CD4-positive, alpha-beta memory T cell (primary cell): ENCODE results near the gene MOV10. TPM values are rescaled to one million over a fixed set of nuclear protein-coding genes. Genes with fewer than 3 reads are reported as not detected.

Experiments
- CTCF ChIA-PET: fragments of 350-600 bp; sonication (Branson Sonifier 250); formaldehyde crosslinking; loops from one replicate; lab custom pipeline; 2021; ENCODE audit warnings: inconsistent platforms; ENCODE audit not compliant: partially characterized antibody; lab: Charles Lee
- POLR2A ChIA-PET: fragments of 350-600 bp; sonication (Branson Sonifier 250); formaldehyde crosslinking; loops from one replicate; lab custom pipeline; 2021; ENCODE audit not compliant: partially characterized antibody; lab: Charles Lee
- DNase-seq, 5 donors: peaks; one replicate each; pipeline versions ENCODE4 v3.0.0 to v3.0.0-alpha.2; 2020 to 2022; ENCODE audit warnings: mixed read lengths in 1 of 5
- H3K27ac ChIP-seq: one replicate; pipeline ENCODE4 v1.7.0; 2013; ENCODE audit warnings: low read depth, low read length
- H3K27me3 ChIP-seq: 2 replicates; pipeline ENCODE4 v1.7.0; 2013; ENCODE audit warnings: mild to moderate bottlenecking, low read length, moderate library complexity; ENCODE audit not compliant: insufficient read depth
- H3K36me3 ChIP-seq: 2 replicates; pipeline ENCODE4 v1.7.0; 2013; ENCODE audit warnings: mild to moderate bottlenecking, low read length, moderate library complexity; ENCODE audit not compliant: insufficient read depth
- H3K4me1 ChIP-seq: 2 replicates; pipeline ENCODE4 v1.7.0; 2013; ENCODE audit warnings: mild to moderate bottlenecking, low read length, moderate library complexity; ENCODE audit not compliant: insufficient read depth
- H3K4me3 ChIP-seq, 2 donors: one replicate each; pipeline ENCODE4 v1.7.0; 2013; ENCODE audit warnings: low read length in 2 of 2, mild to moderate bottlenecking in 1 of 2
- H3K9me3 ChIP-seq, 2 donors: one replicate each; pipeline ENCODE4 v1.7.0; 2013; ENCODE audit warnings: low read length in 2 of 2, control low read depth in 1 of 2; ENCODE audit not compliant: control insufficient read depth in 1 of 2
- H3K27ac Mint-ChIP-seq, 7 donors: one replicate each; pipeline ENCODE4 v1.8.0; 2020 to 2021; ENCODE audit warnings: mixed read lengths in 7 of 7, mild to moderate bottlenecking in 6 of 7, inconsistent platforms in 3 of 7, moderate library complexity in 3 of 7
- H3K27me3 Mint-ChIP-seq, 2 donors: one replicate each; pipeline ENCODE4 v1.8.0; 2020 to 2021; ENCODE audit warnings: mixed read lengths in 2 of 2
- H3K36me3 Mint-ChIP-seq, 2 donors: one replicate each; pipeline ENCODE4 v1.8.0; 2020 to 2021; ENCODE audit warnings: mixed read lengths in 2 of 2, inconsistent platforms in 1 of 2, mild to moderate bottlenecking in 1 of 2
- H3K4me1 Mint-ChIP-seq, 4 donors: one replicate each; pipeline ENCODE4 v1.8.0; 2020 to 2021; ENCODE audit warnings: mixed read lengths in 4 of 4, mild to moderate bottlenecking in 1 of 4
- H3K4me3 Mint-ChIP-seq, 8 donors: one replicate each; pipeline ENCODE4 v1.8.0; 2020 to 2021; ENCODE audit warnings: mixed read lengths in 8 of 8, mild to moderate bottlenecking in 7 of 8, moderate library complexity in 6 of 8, inconsistent platforms in 3 of 8
- H3K9me3 Mint-ChIP-seq, 8 donors: one replicate each; pipeline ENCODE4 v1.8.0; 2020 to 2021; ENCODE audit warnings: mixed read lengths in 8 of 8, mild to moderate bottlenecking in 5 of 8, inconsistent platforms in 3 of 8, moderate library complexity in 1 of 8
- intact Hi-C: fragments of 100-400 bp; cut with micrococcal nuclease; formaldehyde crosslinking; loops from one replicate; pipeline ENCODE4 v1.15.1; 2023
- polyA plus RNA-seq, 2 donors: library from polyadenylated mRNA; unstranded; fragments of 300-500 nt; fragmentation: Illumina TruSeq; gene quantifications; one replicate each; pipeline ENCODE4 v1.2.3, GENCODE V29; 2021
- total RNA-seq, 2 experiments: library from RNA; stranded (reverse); gene quantifications; one replicate each; pipeline ENCODE4 v1.2.3, GENCODE V29; 2021

MOV10 gene
- total and polyA plus RNA-seq, 4 experiments from 2014 or later: 21.8 to 96.1 (median 67.1) TPM

DNA sequence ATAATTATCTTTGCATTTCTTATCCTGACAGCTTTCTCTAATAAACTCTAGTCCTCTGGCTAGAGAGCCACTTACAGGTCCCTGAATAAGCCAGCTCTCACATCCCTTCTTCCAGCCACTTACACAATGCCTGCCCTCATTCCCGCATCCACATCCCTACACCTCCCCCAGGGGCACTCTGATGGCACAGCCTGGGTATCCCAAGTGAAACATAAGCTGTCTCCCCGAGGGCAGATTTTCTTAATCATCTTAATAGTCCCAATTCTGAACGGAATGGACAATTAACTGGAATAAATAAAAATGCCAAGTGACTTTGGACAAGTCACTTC lies 27.6 kb downstream of the MOV10 start:
- Mint-ChIP-seq H3K4me3 (peak overlapping the region in 4 of 8 donors; percentile 7 to 27 (median 22)), H3K9me3 (no peaks in the 10 kb centered on the region), H3K27me3 (no peaks in the 10 kb centered on the region), H3K4me1 (peaks cover 33 to 74% (median 56%) of the 10 kb centered on the region in 4 donors), H3K27ac (peak overlapping the region; percentile 10 to 92 (median 83)), H3K36me3 (peaks cover 13 to 41% of the 10 kb centered on the region in 2 donors)
- H3K27ac ChIP-seq: no peak overlapping the region
- DNase-seq: no peak
- H3K27me3 ChIP-seq: no peaks in the 10 kb centered on the region
- H3K4me3 ChIP-seq: no peak overlapping the region
- ChIA-PET CTCF (interaction anchor here (1.6 to 4.6 kb wide), 2 partner anchors 15 to 311 kb away, joined by 6 to 54 read pairs; partner anchors contain the start of gene PPM1J), POLR2A (interaction anchor here (1.4 to 6.3 kb wide), 3 partner anchors 13 to 83 kb away, joined by 4 to 44 read pairs (median 31); partner anchors contain the start of genes CAPZA1, MOV10, PPM1J and ST7L)
- intact Hi-C loops: no loop called here
- H3K9me3 ChIP-seq: no peaks in the 10 kb centered on the region
- peaks cover 14% of the 10 kb centered on the region for H3K36me3 ChIP-seq
- peaks cover 60% of the 10 kb centered on the region for H3K4me1 ChIP-seq

DNA sequence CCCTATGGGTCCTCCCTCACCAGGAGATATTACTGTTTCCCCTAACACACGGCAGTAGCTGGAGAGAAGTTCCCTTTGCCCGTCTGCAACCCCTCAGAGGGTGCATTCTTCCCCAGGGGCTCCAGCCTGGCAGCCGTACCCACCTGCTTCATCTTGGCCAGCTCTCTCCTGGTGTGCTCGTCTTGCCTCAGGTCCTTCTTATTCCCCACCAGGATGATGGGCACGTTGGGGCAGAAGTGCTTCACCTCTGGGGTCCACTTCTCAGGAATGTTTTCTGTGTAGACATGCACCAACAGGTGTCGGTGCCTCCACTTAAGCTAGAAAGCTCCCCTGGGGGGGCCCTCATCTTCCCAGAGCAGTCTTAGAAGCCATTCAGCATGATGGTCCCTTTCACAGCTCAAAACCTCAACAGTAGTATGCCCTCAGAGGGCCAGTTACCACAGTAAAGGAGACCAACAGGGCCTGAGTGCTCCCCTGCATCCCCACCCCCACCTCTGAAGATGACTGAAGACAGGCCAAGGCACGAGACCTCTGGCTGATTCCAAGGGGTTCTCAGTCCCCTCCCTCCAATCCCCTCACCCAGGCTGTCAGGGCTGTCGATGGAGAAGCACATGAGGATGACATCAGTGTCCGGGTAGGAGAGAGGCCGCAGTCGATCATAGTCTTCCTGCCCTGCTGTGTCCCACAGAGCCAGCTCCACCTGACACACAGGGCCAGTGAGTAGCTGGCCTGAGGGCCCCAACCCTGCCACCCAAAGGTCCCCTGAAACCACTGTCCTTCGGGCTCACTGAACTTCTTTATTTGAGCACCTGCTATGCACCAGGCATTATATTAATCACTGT lies 28.2 kb downstream of the MOV10 start:
- no peak for DNase-seq
- H3K36me3 ChIP-seq: peaks cover 11% of the 10 kb centered on the region
- Mint-ChIP-seq H3K9me3 (no peaks in the 10 kb centered on the region), H3K4me1 (peaks cover 33 to 77% (median 59%) of the 10 kb centered on the region in 4 donors), H3K36me3 (peaks cover 13 to 35% of the 10 kb centered on the region in 2 donors), H3K4me3 (no peak overlapping the region), H3K27ac (peak overlapping the region; percentile 52 to 92 (median 83)), H3K27me3 (no peaks in the 10 kb centered on the region)
- H3K4me3 ChIP-seq: no peak overlapping the region
- H3K9me3 ChIP-seq: no peaks in the 10 kb centered on the region
- intact Hi-C loops: no loop called here
- no peaks in the 10 kb centered on the region for H3K27me3 ChIP-seq
- no peak overlapping the region for H3K27ac ChIP-seq
- POLR2A ChIA-PET: interaction anchor here (1.3 to 6.3 kb wide), 5 partner anchors 12 to 84 kb away, joined by 3 to 44 read pairs (median 23); partner anchors contain the start of genes CAPZA1, MOV10, PPM1J and ST7L
- H3K4me1 ChIP-seq: peaks cover 61% of the 10 kb centered on the region
- CTCF ChIA-PET: interaction anchor here (1.6 to 4.6 kb wide), 2 partner anchors 14 to 311 kb away, joined by 6 to 54 read pairs; partner anchors contain the start of gene PPM1J

DNA sequence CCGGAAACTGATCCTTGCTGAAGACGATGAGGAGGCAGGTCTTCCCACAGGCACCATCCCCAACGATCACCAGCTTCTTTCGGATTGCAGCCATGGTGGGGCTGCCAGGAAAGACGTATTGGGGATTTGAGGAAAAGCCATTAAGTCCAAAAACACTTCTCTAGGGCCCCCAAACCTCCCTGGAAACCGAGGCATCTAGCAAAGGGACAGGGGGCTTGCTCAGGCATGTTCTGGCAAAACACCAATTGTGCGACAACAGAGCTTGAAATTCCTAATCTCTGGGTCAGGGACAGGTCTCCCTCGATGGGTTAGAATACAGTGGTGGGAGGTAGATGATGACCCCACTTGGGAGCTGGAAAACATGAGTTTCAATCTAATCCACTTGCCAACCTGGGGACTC lies 29.2 kb downstream of the MOV10 start:
- H3K27ac Mint-ChIP-seq: peak overlapping the region in 6 of 7 donors; percentile 9 to 91 (median 72)

DNA sequence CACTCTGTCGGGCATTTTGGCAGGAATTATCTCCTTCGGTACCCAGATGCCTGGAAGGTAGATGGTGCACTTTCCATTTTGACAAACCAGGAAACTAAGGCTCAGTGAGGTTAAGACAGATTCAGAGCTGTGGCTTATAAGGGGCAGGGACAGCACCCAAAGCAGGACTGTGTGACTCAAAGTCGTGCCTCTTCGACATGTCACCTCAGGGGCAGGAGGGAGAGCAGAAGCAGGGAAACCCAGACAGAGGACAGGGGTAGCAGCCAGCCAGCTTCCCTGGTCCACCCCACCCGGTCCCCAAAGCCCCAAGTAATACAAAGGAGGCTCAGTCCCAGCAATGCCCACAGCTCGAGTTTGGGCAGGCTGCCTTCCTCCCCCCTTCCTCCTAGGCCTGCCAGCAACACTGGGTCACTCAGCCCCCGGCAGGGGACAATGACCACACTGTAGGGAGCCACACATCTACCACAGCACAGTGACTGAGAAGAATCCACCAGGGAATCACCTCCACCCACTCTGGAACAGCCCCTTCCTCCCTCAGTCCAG lies 30.0 kb downstream of the MOV10 start:
- Mint-ChIP-seq H3K4me1 (peaks cover 35 to 77% (median 56%) of the 10 kb centered on the region in 4 donors), H3K4me3 (peak overlapping the region; percentile 64 to 88 (median 84)), H3K36me3 (peaks cover 3 to 18% of the 10 kb centered on the region in 2 donors), H3K27ac (peak overlapping the region; percentile 77 to 93 (median 84)), H3K9me3 (no peaks in the 10 kb centered on the region), H3K27me3 (no peaks in the 10 kb centered on the region)
- Histone ChIP-seq H3K27ac (peak overlapping the region; percentile 49), H3K4me3 (peak overlapping the region; percentile 26 to 29), H3K27me3 (no peaks in the 10 kb centered on the region), H3K4me1 (peaks cover 58% of the 10 kb centered on the region), H3K36me3 (no peaks in the 10 kb centered on the region), H3K9me3 (no peaks in the 10 kb centered on the region)
- CTCF ChIA-PET: interaction anchor here (0.6 to 4.6 kb wide), 7 partner anchors 12 to 368 kb away, joined by 4 to 54 read pairs (median 7); partner anchors contain the start of genes LRIG2, MOV10 and PPM1J
- DNase-seq: no peak
- POLR2A ChIA-PET: interaction anchor here (0.9 to 6.3 kb wide), 6 partner anchors 10 to 1800 kb away, joined by 3 to 44 read pairs (median 14); partner anchors contain the start of genes CAPZA1, MOV10, PPM1J and ST7L
- intact Hi-C loops: loop anchor here (2.0 kb wide), 1 partner anchor 30 kb away; the partner anchor contains the start of gene MOV10

More for the DNA sequence above, 29.2 kb downstream of the MOV10 start:
- H3K9me3 ChIP-seq: no peaks in the 10 kb centered on the region
- H3K27me3 ChIP-seq: no peaks in the 10 kb centered on the region
- intact Hi-C loops: loop anchor here (2.0 kb wide), 1 partner anchor 29 kb away; the partner anchor contains the start of gene MOV10
- CTCF ChIA-PET: interaction anchor here (0.6 to 4.6 kb wide), 6 partner anchors 13 to 369 kb away, joined by 4 to 54 read pairs (median 11); partner anchors contain the start of genes LRIG2 and PPM1J
- peaks cover 60% of the 10 kb centered on the region for H3K4me1 ChIP-seq
- POLR2A ChIA-PET: interaction anchor here (1.3 to 6.3 kb wide), 4 partner anchors 11 to 85 kb away, joined by 3 to 44 read pairs (median 27); partner anchors contain the start of genes CAPZA1, MOV10, PPM1J and ST7L
- no peak for DNase-seq
- H3K4me1 Mint-ChIP-seq: peaks cover 35 to 80% (median 59%) of the 10 kb centered on the region in 4 donors
- no peak overlapping the region for H3K4me3 ChIP-seq
- peaks cover 11 to 25% of the 10 kb centered on the region in 2 donors for H3K36me3 Mint-ChIP-seq
- peak overlapping the region in 1 of 8 donors; percentile 87 for H3K4me3 Mint-ChIP-seq
- peaks cover under 1% of the 10 kb centered on the region for H3K36me3 ChIP-seq
- H3K9me3 Mint-ChIP-seq: no peaks in the 10 kb centered on the region
- H3K27ac ChIP-seq: no peak overlapping the region
- H3K27me3 Mint-ChIP-seq: no peaks in the 10 kb centered on the region

DNA sequence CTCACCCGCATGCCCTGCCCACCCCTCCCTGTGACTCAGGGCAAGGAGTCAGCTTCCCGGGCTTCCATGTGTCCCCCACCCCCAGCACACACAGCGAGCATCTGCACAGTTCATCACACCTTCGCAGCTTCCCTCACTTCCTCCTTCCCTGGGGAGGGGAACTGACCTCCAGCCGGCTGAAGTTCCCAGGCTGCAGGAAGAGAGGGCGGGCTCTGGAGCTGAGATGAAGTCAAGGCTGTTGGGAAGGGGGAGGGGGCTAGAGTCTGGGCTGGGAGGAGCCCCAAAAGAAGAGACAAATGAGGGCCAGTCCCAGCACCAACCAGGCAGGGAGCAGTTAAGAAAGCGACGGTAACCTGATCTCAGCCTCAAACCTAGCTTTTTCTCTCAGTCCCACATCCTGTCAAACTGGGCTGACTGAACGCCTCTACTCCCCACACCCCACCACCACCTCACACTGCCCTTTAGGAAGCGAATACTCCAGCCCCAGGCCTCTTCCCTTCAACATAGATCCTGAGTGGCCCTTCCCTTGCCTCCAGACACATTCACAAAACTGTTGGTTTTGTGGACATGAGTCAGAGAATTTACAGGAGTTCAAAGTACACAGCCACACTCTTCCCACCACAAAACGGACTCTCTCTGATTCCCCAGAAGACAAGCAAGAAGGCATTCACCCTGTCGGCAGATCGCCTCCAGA lies 30.6 kb downstream of the MOV10 start:
- Mint-ChIP-seq H3K4me3 (peak overlapping the region; percentile 64 to 88 (median 84)), H3K27ac (peak overlapping the region; percentile 77 to 93 (median 91)), H3K9me3 (no peaks in the 10 kb centered on the region), H3K4me1 (peaks cover 35 to 73% (median 52%) of the 10 kb centered on the region in 4 donors), H3K27me3 (no peaks in the 10 kb centered on the region), H3K36me3 (peaks cover 0 to 12% of the 10 kb centered on the region in 2 donors)
- ChIA-PET POLR2A (interaction anchor here (0.9 to 6.3 kb wide), 6 partner anchors 10 to 1800 kb away, joined by 3 to 44 read pairs (median 14); partner anchors contain the start of genes CAPZA1, MOV10, PPM1J and ST7L), CTCF (interaction anchor here (1.2 to 4.6 kb wide), 6 partner anchors 11 to 368 kb away, joined by 5 to 54 read pairs (median 12); partner anchors contain the start of genes LRIG2, MOV10 and PPM1J)
- Histone ChIP-seq H3K9me3 (no peaks in the 10 kb centered on the region), H3K27me3 (no peaks in the 10 kb centered on the region), H3K27ac (peak overlapping the region; percentile 49), H3K36me3 (no peaks in the 10 kb centered on the region), H3K4me1 (peaks cover 51% of the 10 kb centered on the region), H3K4me3 (peak overlapping the region; percentile 26 to 29)
- intact Hi-C loops: loop anchor here (2.0 kb wide), 1 partner anchor 30 kb away; the partner anchor contains the start of gene MOV10
- DNase-seq: peak; percentile 45 to 60 (median 52)
